Prostate gland (tissue), 2 donors: ENCODE data around the gene ACSF3.

Experiments
- CTCF ChIP-seq, 4 experiments: fragments of 200-600 bp in 2 of 4; fragments of 450-650 bp in 2 of 4; sonication (generic) in 2 of 4; IDR thresholded peaks; 1 replicate in 3 of 4; 2 replicates in 1 of 4; pipeline ENCODE4 v1.5.1; 2016 to 2019; ENCODE audit warnings: antibody characterized with exemption in 4 of 4, mild to moderate bottlenecking in 2 of 4, moderate library complexity in 2 of 4
- POLR2A ChIP-seq: fragments of 450-650 bp; IDR thresholded peaks from one replicate; pipeline ENCODE4 v1.6.1; 2016; ENCODE audit warnings: antibody characterized with exemption, mild to moderate bottlenecking

DNA sequence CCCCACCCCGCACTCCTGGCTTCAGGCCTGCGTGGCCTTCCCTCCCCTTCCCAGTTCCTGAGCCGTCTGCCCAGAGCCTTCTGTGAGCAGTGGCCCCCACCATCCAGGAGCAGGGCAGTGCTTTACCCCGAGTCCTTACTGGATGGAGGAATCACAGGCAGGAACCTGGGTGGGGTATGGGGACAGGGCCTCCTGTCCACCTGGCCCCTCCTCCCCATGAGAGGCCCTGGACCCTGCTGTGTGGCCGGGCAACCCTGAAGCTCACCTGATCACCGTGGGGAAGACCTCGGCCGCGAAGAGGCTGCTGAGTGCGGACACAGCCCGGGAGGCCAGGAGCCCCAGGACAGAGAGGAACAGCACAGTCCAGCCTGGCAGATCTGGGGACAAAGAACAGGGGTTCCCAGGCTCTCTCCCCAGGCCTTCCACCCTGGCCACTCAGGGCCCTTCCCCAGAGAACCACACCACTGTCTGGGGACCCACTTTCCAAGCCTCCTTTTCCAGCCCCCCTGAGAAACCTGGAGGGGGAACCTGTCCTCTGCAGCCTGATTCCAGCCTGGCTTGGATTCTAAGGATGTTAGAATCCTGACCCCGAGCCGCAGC lies 103.5 kb downstream of the ACSF3 start:
- TF ChIP-seq CTCF (IDR thresholded peaks at IDR 0.05) (no peak), POLR2A (no peak)
